Fibroblast of lung (primary cell): ENCODE data around the gene ZNF775.

ENCODE experiments used
- CTCF ChIP-seq, 2 donors: IDR thresholded peaks in 1 of 2; conservative IDR thresholded peaks in 1 of 2; 1 replicate in 1 of 2; 2 replicates in 1 of 2; pipeline ENCODE4 v1.5.1; 2011 to 2012; ENCODE audit warnings: low read length in 2 of 2, control low read depth in 1 of 2, inconsistent platforms in 1 of 2, low read depth in 1 of 2, mild to moderate bottlenecking in 1 of 2
- EZH2 ChIP-seq: IDR thresholded peaks from 2 replicates; pipeline ENCODE4 v1.5.1; 2012; ENCODE audit warnings: low read length, control low read depth, mild to moderate bottlenecking; ENCODE audit errors: missing control alignments

GRCh38 chr7:150333659-150334058 lies 45.5 kb upstream of the ZNF775 start:
- TF ChIP-seq CTCF (conservative IDR thresholded peaks at IDR 0.05 in 1 of 2, IDR thresholded peaks at IDR 0.05 in 1 of 2; ENCODE audit: low read depth in 1 of 2, low read length in 2 of 2) (no peak), EZH2 (no peak)
